Adrenal gland (tissue), 5 donors: ENCODE measurements around the gene MAPK13.

Experiments used
- CTCF ChIP-seq, 6 experiments: fragments of 450-650 bp in 4 of 6; fragments of 200-600 bp in 2 of 6; sonication (generic) in 1 of 6; IDR thresholded peaks; 1 replicate in 5 of 6; 2 replicates in 1 of 6; pipeline versions ENCODE4 v1.5.1 to v1.8.0; 2016 to 2021; ENCODE audit warnings: antibody characterized with exemption in 6 of 6, mild to moderate bottlenecking in 2 of 6, moderate library complexity in 1 of 6
- POLR2A ChIP-seq, 2 donors: fragments of 450-650 bp; IDR thresholded peaks; one replicate each; pipeline ENCODE4 v1.6.1; 2017; ENCODE audit warnings: antibody characterized with exemption in 2 of 2, mild to moderate bottlenecking in 2 of 2, moderate library complexity in 1 of 2
- donor health status: DM: no; HTN: no; CAD: no.

- TF ChIP-seq CTCF (IDR thresholded peaks at IDR 0.05) (no peak), POLR2A (IDR thresholded peaks at IDR 0.05) (no peak)
Observed at GRCh38 chr6:36126121-36126520, 4.2 kb upstream of the MAPK13 start.
